SK-N-SH treated with all-trans-retinoic acid at 6 μM for 48 hours (cell line): Measurements from ENCODE around the gene CSF1R.

Experiments used
- ATAC-seq: fragments of 200-7000 bp; cut with Tn5 transposase; 3 replicates; pipeline ENCODE4 v1.9.1; 2020; ENCODE audit warnings: mild to moderate bottlenecking, moderate library complexity
- CSDC2 ChIP-seq: fragments of 250-450 bp; sonication (Bioruptor Pico); IDR thresholded peaks from 2 replicates; pipeline ENCODE4 v1.5.0; 2020; ENCODE audit warnings: mild to moderate bottlenecking, moderate library complexity
- CSRNP3 ChIP-seq: fragments of 250-450 bp; sonication (Bioruptor Pico); IDR thresholded peaks from 2 replicates; pipeline ENCODE4 v1.5.1; 2021; ENCODE audit warnings: mild to moderate bottlenecking, moderate library complexity
- ESRRG ChIP-seq: fragments of 250-450 bp; sonication (Bioruptor Pico); IDR thresholded peaks from 2 replicates; pipeline ENCODE4 v1.6.1; 2021; ENCODE audit warnings: mild to moderate bottlenecking
- ISL1 ChIP-seq: fragments of 250-450 bp; sonication (Bioruptor Pico); IDR thresholded peaks from 2 replicates; pipeline ENCODE4 v2.1.2; 2022; ENCODE audit warnings: mild to moderate bottlenecking, moderate library complexity
- PATZ1 ChIP-seq: fragments of 250-450 bp; sonication (Bioruptor Pico); IDR thresholded peaks from 2 replicates; pipeline ENCODE4 v1.8.0; 2020; ENCODE audit warnings: mild to moderate bottlenecking, moderate library complexity, borderline replicate concordance
- PPARA ChIP-seq: fragments of 250-450 bp; sonication (Bioruptor Pico); IDR thresholded peaks from 2 replicates; pipeline ENCODE4 v1.5.0; 2020; ENCODE audit warnings: mild to moderate bottlenecking, borderline replicate concordance
- SNAI2 ChIP-seq: fragments of 250-450 bp; sonication (Bioruptor Pico); IDR thresholded peaks from 2 replicates; pipeline ENCODE4 v1.5.0; 2020; ENCODE audit warnings: mild to moderate bottlenecking, moderate library complexity
- TSHZ2 ChIP-seq: fragments of 250-450 bp; sonication (Bioruptor Pico); IDR thresholded peaks from 2 replicates; pipeline ENCODE4 v1.5.0; 2020; ENCODE audit warnings: mild to moderate bottlenecking, moderate library complexity
- ZC3H10 ChIP-seq: fragments of 250-450 bp; sonication (Bioruptor Pico); IDR thresholded peaks from 2 replicates; pipeline ENCODE4 v1.5.1; 2021; ENCODE audit warnings: mild to moderate bottlenecking, moderate library complexity
- ZFP3 ChIP-seq: fragments of 250-450 bp; sonication (Bioruptor Pico); IDR thresholded peaks from 2 replicates; pipeline ENCODE4 v1.5.0; 2020; ENCODE audit warnings: mild to moderate bottlenecking, moderate library complexity
- ZFP30 ChIP-seq: fragments of 450-650 bp; formaldehyde crosslinking; IDR thresholded peaks from 2 replicates; pipeline ENCODE4 v1.5.0; 2022; ENCODE audit warnings: mild to moderate bottlenecking, moderate library complexity
- ZNF70 ChIP-seq: fragments of 450-650 bp; formaldehyde crosslinking; IDR thresholded peaks from 2 replicates; pipeline ENCODE4 v1.5.0; 2020; ENCODE audit warnings: mild to moderate bottlenecking, moderate library complexity
- TF ChIP-seq, protein P1 (sequence below): fragments of 250-450 bp; sonication (Bioruptor Pico); IDR thresholded peaks from 2 replicates; pipeline ENCODE4 v1.8.0; 2021; ENCODE audit warnings: low read depth, mild to moderate bottlenecking, moderate library complexity, borderline replicate concordance
- TF ChIP-seq, protein P2 (sequence below): fragments of 250-450 bp; sonication (Bioruptor Pico); IDR thresholded peaks from 2 replicates; pipeline ENCODE4 v1.5.1; 2020; ENCODE audit warnings: low read depth, mild to moderate bottlenecking, moderate library complexity

CSF1R gene

DNA sequence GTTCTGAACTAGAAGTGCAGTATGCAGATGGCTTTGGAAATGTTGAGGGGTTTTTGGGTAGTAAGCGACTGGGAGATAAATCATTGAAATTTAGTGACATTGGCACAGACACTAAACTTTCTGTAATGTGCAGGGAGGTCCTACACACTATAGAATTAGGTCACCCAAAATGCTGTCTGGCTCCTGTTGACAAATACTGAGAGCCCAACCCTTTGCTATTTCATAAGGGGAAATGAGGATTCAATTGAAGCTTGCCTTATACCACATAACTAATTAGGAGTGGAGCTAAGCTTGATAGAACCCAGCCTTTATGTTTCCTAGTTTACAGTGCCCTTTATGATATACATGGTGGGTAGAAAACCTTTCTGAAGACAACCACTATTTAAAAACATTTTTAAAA is 63.2 kb downstream of the CSF1R start (continued):
- TF ChIP-seq, protein P1, sequence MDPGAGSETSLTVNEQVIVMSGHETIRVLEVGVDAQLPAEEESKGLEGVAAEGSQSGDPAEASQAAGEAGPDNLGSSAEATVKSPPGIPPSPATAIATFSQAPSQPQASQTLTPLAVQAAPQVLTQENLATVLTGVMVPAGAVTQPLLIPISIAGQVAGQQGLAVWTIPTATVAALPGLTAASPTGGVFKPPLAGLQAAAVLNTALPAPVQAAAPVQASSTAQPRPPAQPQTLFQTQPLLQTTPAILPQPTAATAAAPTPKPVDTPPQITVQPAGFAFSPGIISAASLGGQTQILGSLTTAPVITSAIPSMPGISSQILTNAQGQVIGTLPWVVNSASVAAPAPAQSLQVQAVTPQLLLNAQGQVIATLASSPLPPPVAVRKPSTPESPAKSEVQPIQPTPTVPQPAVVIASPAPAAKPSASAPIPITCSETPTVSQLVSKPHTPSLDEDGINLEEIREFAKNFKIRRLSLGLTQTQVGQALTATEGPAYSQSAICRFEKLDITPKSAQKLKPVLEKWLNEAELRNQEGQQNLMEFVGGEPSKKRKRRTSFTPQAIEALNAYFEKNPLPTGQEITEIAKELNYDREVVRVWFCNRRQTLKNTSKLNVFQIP = no peak
- TF ChIP-seq PATZ1 (CRISPR knock-in tag) (no peak), SNAI2 (CRISPR knock-in tag) (no peak), PPARA (CRISPR knock-in tag) (no peak), ZC3H10 (no peak), TSHZ2 (CRISPR knock-in tag) (no peak)
- TF ChIP-seq, all 23 proteins: peak for 0

DNA sequence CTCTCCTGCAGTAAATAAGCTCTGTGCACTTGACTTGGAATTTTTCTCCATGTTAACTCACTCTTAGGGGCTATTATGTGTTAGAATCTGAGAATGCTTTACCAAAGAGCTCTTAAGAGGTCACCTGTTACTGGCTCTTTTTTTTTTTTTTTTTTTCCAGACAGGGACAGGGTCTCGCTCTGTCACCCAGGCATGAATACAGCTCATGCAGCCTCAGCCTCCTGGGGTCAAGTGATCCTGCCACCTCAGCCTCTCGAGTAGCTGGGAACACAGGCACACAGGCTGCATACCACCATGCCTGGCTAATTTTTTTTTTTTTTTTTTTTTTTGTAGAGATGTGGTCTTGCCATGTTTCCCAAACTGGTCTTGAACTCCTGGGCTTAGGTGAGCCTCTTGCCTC is 63.7 kb downstream of the CSF1R start:
- peak; percentile 3; the same call in 2 of the 3 replicates for ATAC-seq
- no peak for TF ChIP-seq PPARA (CRISPR knock-in tag)
- no peak for TF ChIP-seq ZFP3 (CRISPR knock-in tag)
- no peak for TF ChIP-seq TSHZ2 (CRISPR knock-in tag)
- TF ChIP-seq ZNF70 (CRISPR knock-in tag) = no peak
- TF ChIP-seq ZFP30 = no peak
- no peak for TF ChIP-seq ESRRG (CRISPR knock-in tag)

DNA sequence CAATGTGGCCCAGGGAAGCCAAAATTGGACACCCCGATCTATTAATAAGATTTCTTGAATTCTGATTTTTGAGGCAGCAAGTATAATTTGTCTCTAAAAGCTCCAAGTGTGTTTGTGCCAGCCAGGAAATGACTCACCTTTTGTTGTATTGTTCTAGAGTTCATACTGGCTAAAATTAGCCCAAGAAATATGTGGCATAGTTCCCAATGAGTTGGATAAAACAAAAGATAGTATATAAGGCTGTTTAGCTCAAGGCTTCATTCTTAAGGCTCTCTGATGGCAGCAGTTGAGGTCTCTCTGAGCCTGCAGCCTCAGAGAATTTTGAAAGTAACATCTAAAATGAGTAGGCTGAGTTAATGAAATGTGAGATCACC is 64.2 kb downstream of the CSF1R start:
- peak; percentile 79 for ATAC-seq
- peak; percentile 64; the same call in 1 of the 2 replicates for TF ChIP-seq ISL1 (CRISPR knock-in tag)
- TF ChIP-seq, protein P2, sequence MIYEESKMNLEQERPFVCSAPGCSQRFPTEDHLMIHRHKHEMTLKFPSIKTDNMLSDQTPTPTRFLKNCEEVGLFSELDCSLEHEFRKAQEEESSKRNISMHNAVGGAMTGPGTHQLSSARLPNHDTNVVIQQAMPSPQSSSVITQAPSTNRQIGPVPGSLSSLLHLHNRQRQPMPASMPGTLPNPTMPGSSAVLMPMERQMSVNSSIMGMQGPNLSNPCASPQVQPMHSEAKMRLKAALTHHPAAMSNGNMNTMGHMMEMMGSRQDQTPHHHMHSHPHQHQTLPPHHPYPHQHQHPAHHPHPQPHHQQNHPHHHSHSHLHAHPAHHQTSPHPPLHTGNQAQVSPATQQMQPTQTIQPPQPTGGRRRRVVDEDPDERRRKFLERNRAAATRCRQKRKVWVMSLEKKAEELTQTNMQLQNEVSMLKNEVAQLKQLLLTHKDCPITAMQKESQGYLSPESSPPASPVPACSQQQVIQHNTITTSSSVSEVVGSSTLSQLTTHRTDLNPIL (CRISPR knock-in tag) = no peak
- no peak for TF ChIP-seq TSHZ2 (CRISPR knock-in tag)
- no peak for TF ChIP-seq ZNF70 (CRISPR knock-in tag)
- TF ChIP-seq CSDC2 (CRISPR knock-in tag) = no peak
- TF ChIP-seq CSRNP3 (CRISPR knock-in tag) = no peak
